Body of pancreas (tissue), 4 donors: Measurements from ENCODE around the gene CRYBB1.

Experiments used
- CTCF ChIP-seq, 7 experiments: fragments of 450-650 bp in 4 of 7; fragments of 200-600 bp in 3 of 7; sonication (generic) in 3 of 7; IDR thresholded peaks; one replicate each; pipeline ENCODE4 v1.5.1; 2016 to 2019; ENCODE audit warnings: antibody characterized with exemption in 7 of 7
- POLR2A ChIP-seq, 3 donors: fragments of 450-650 bp; IDR thresholded peaks; one replicate each; pipeline ENCODE4 v1.6.1; 2016; ENCODE audit warnings: antibody characterized with exemption in 3 of 3, mild to moderate bottlenecking in 2 of 3

- TF ChIP-seq CTCF (IDR thresholded peaks at IDR 0.05) (no peak), POLR2A (IDR thresholded peaks at IDR 0.05) (no peak)
Measured at GRCh38 chr22:26631282-26631681, 13.5 kb upstream of the CRYBB1 start.
